WTC11 (cell line): ENCODE measurements around the gene IQCE. TPM values are rescaled to one million over a fixed set of nuclear protein-coding genes. Genes with fewer than 3 reads are reported as not detected.
A peak's percentile ranks its signal among the peaks of the same experiment; 100 is the strongest.

Source experiments
- ATAC-seq: fragments of 200-7000 bp; cut with Tn5 transposase; 2 replicates; pipeline ENCODE4 v1.10.0; 2021; ENCODE audit warnings: mild to moderate bottlenecking, moderate library complexity
- CTCF ChIA-PET: fragments of 300-600 bp; sonication (Branson Sonifier 250); formaldehyde crosslinking; loops from one replicate; lab custom pipeline; 2021; ENCODE audit warnings: antibody characterized with exemption; lab: Charles Lee
- POLR2A ChIA-PET: fragments of 350-600 bp; sonication (Branson Sonifier 250); formaldehyde crosslinking; loops from one replicate; lab custom pipeline; 2021; ENCODE audit warnings: antibody characterized with exemption; lab: Charles Lee
- DNase-seq: peaks from one replicate; pipeline ENCODE4 v3.0.0; 2021; ENCODE audit warnings: low spot score
- H3K27ac Mint-ChIP-seq: 2 replicates; pipeline ENCODE4 v1.8.0; 2021; ENCODE audit warnings: mixed read lengths
- H3K27me3 Mint-ChIP-seq: 2 replicates; pipeline ENCODE4 v1.8.0; 2021; ENCODE audit warnings: low read depth, mild to moderate bottlenecking, moderate library complexity, mixed read lengths
- H3K36me3 Mint-ChIP-seq: 2 replicates; pipeline ENCODE4 v1.8.0; 2021; ENCODE audit warnings: mixed read lengths
- H3K4me1 Mint-ChIP-seq: 2 replicates; pipeline ENCODE4 v1.8.0; 2022; ENCODE audit warnings: mixed read lengths
- H3K4me3 Mint-ChIP-seq: 2 replicates; pipeline ENCODE4 v1.8.0; 2021; ENCODE audit warnings: mild to moderate bottlenecking, moderate library complexity, mixed read lengths
- H3K9me3 Mint-ChIP-seq: 2 replicates; pipeline ENCODE4 v1.8.0; 2021; ENCODE audit warnings: mixed read lengths
- MYBL2 ChIP-seq: sonication (generic); formaldehyde crosslinking; IDR thresholded peaks from 2 replicates; pipeline ENCODE4 v1.8.1; 2023; ENCODE audit warnings: mild to moderate bottlenecking, moderate library complexity, missing genetic modification reagents
- RELA ChIP-seq: sonication (generic); formaldehyde crosslinking; IDR thresholded peaks from 2 replicates; pipeline ENCODE4 v1.8.1; 2022; ENCODE audit warnings: missing genetic modification reagents, mild to moderate bottlenecking, borderline replicate concordance
- SP1 ChIP-seq: sonication (generic); formaldehyde crosslinking; conservative IDR thresholded peaks from 2 replicates; pipeline ENCODE4 v1.8.1; 2022; ENCODE audit warnings: missing genetic modification reagents
- ZNF121 ChIP-seq: sonication (generic); formaldehyde crosslinking; IDR thresholded peaks from 2 replicates; pipeline ENCODE4 v1.8.0; 2023; ENCODE audit warnings: missing genetic modification reagents
- ZNF219 ChIP-seq: sonication (generic); formaldehyde crosslinking; IDR thresholded peaks from 2 replicates; pipeline ENCODE4 v1.8.0; 2023; ENCODE audit warnings: missing genetic modification reagents, mild to moderate bottlenecking, borderline replicate concordance
- ZNF317 ChIP-seq: sonication (generic); formaldehyde crosslinking; IDR thresholded peaks from 2 replicates; pipeline ENCODE4 v1.8.1; 2023; ENCODE audit warnings: low read depth, mild to moderate bottlenecking, moderate library complexity, missing genetic modification reagents, borderline replicate concordance
- total RNA-seq: library from RNA; stranded (reverse); gene quantifications from 3 replicates; pipeline ENCODE4 v1.2.3, GENCODE V29; 2021
- TF ChIP-seq, protein P1 (sequence below): sonication (generic); formaldehyde crosslinking; IDR thresholded peaks from 2 replicates; pipeline ENCODE4 v1.8.0; 2023; ENCODE audit warnings: missing genetic modification reagents, mild to moderate bottlenecking, borderline replicate concordance
- TF ChIP-seq, protein P2 (sequence below): sonication (generic); formaldehyde crosslinking; IDR thresholded peaks from 2 replicates; pipeline ENCODE4 v1.8.1; 2023; ENCODE audit warnings: mild to moderate bottlenecking, missing genetic modification reagents, moderate library complexity
- TF ChIP-seq, protein P3 (sequence below): sonication (generic); formaldehyde crosslinking; IDR thresholded peaks from 2 replicates; pipeline ENCODE4 v1.8.1; 2022; ENCODE audit warnings: mild to moderate bottlenecking, missing genetic modification reagents, moderate library complexity, borderline replicate concordance

The IQCE gene
- total RNA-seq, 1 experiment from 2014 or later = 4.4 TPM

DNA sequence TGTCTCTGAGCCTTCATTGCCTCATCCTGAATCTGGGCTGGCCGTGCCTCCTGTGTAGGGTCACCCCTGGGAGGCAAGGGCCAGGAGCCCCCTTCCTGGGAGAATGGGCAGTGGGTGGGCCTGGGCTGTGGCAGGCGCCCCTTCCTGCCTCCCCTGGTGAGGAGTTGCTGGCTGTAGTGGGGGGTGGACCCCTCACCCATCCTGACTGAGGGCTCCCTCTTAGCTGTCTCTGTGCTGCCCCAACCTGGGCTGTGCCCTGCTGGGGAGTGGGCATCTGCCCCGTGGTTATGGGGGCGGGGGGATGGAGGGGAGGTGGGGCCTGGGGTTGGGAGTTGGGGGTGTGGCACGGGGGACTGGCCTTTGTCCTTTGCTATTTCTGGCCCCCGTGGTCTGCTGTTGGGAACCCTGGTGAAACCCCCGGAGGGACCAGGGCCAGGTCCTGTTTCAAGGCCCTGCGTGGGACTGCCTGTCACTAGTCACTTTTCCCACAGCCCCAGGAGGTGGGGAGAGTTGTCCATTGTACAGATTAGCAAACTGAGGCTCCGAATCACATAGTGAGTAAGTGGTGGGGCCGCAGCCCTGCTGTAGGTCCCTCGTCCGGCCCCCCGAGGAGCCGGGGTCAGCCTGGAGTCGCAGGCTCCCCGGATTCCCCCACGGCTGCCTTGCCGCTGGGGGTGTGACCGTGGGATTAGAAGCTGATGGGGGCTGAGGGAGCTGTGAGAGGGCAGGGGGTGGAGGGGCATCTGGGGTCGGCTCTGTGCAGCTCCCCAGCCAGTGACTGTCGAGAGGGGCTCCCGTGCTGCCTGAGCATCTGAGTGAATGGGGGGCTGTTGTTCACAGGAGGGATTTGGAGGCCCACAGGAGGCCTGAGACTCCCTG is 75.7 kb downstream of the IQCE start (continued):
- TF ChIP-seq, protein P1, sequence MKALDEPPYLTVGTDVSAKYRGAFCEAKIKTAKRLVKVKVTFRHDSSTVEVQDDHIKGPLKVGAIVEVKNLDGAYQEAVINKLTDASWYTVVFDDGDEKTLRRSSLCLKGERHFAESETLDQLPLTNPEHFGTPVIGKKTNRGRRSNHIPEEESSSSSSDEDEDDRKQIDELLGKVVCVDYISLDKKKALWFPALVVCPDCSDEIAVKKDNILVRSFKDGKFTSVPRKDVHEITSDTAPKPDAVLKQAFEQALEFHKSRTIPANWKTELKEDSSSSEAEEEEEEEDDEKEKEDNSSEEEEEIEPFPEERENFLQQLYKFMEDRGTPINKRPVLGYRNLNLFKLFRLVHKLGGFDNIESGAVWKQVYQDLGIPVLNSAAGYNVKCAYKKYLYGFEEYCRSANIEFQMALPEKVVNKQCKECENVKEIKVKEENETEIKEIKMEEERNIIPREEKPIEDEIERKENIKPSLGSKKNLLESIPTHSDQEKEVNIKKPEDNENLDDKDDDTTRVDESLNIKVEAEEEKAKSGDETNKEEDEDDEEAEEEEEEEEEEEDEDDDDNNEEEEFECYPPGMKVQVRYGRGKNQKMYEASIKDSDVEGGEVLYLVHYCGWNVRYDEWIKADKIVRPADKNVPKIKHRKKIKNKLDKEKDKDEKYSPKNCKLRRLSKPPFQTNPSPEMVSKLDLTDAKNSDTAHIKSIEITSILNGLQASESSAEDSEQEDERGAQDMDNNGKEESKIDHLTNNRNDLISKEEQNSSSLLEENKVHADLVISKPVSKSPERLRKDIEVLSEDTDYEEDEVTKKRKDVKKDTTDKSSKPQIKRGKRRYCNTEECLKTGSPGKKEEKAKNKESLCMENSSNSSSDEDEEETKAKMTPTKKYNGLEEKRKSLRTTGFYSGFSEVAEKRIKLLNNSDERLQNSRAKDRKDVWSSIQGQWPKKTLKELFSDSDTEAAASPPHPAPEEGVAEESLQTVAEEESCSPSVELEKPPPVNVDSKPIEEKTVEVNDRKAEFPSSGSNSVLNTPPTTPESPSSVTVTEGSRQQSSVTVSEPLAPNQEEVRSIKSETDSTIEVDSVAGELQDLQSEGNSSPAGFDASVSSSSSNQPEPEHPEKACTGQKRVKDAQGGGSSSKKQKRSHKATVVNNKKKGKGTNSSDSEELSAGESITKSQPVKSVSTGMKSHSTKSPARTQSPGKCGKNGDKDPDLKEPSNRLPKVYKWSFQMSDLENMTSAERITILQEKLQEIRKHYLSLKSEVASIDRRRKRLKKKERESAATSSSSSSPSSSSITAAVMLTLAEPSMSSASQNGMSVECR (CRISPR knock-in tag) = no peak
- TF ChIP-seq, protein P2, sequence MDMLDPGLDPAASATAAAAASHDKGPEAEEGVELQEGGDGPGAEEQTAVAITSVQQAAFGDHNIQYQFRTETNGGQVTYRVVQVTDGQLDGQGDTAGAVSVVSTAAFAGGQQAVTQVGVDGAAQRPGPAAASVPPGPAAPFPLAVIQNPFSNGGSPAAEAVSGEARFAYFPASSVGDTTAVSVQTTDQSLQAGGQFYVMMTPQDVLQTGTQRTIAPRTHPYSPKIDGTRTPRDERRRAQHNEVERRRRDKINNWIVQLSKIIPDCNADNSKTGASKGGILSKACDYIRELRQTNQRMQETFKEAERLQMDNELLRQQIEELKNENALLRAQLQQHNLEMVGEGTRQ = no peak
- TF ChIP-seq MYBL2 (CRISPR knock-in tag) (no peak), SP1 (no peak)
- TF ChIP-seq, all 79 proteins: peak for 0

DNA sequence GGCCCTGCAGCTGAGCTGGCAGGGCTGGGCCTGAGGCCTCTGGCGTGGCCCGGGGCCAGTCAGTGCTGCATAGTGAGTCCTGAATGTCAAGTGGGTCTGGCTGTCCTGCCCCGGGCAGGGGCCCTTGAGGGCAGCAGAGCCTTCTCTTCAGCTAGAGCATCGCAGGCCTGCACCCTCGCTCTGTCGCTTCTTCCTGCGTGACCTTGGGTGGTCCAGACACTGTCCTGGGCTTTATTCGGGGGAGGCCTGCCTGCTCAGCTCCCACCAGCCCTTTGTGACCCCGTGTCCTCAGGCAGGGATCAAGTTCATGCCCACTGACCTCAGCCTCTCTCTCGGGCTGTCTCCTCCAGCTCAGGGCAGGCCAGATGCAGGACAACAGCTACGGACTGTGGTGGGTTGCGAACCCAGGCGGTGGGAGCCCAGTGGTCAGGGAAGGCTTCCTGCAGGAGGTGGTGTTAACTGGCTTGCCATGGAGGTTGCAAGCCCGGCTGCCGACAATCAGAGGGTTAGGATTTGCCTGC is 76.4 kb downstream of the IQCE start:
- Mint-ChIP-seq H3K27me3 (no peaks in the 10 kb centered on the region), H3K9me3 (no peaks in the 10 kb centered on the region), H3K36me3 (no peaks in the 10 kb centered on the region), H3K27ac (peak overlapping the region; percentile 83), H3K4me3 (no peak overlapping the region; the same call in 1 of the 2 replicates), H3K4me1 (peaks cover 23% of the 10 kb centered on the region)
- ChIA-PET POLR2A (interaction anchor here (1.5 kb wide), 1 partner anchor 10 kb away, joined by 3 read pairs; no protein-coding TSS in a partner anchor), CTCF (interaction anchor here (1.2 kb wide), 1 partner anchor 10 kb away, joined by 4 read pairs; no protein-coding TSS in a partner anchor)
- DNase-seq (no peak), ATAC-seq (no peak)
- TF ChIP-seq ZNF121 (peak; percentile 97), ZNF317 (no peak)

DNA sequence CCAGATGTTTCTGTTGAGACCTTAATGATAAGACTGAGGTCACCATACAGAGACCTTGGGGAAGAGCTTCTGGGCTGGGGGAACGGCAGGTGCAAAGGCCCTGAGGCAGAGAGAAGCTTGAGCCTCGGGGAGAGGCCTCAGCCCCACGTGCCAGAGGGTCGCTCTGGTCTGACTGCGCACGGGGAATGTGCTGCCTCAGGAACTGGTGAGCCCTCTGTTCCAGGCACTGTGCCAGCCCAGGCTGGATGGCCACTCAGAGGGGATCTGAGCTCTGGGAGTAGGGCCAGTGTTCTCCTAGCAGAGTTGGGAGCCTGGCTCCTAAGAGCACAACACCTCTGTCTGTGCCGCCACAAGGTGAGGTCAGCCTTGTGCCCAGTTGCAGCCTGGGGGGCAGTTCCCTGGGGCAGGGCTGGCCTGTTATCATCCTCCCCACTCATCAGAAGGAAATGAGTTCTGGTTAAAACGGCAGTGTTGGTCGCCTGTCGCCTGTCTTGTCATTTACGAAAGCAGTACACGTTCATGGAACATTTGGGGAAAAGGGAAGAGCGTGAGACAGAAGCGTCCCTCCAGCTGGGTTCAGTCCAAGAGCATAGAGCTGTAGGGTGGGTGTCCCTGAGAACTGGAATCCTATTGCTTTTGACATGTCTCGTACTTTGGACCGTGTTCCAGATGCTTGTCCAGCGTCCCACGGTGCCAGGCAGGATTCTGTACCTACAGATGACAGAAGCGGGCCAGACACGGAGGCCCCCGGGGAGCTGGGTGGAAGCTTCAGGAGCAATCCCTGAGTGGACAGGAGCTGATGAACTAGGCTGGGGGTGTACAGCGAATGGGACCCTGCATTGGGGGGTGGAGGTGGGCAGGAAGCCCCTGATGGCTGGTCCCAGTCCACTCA is 77.3 kb downstream of the IQCE start:
- H3K36me3 Mint-ChIP-seq = no peaks in the 10 kb centered on the region
- CTCF ChIA-PET = interaction anchor here (0.9 to 1.2 kb wide), 2 partner anchors 9 to 35 kb away, joined by 3 to 4 read pairs; no protein-coding TSS in a partner anchor
- peak overlapping the region; percentile 83 for H3K27ac Mint-ChIP-seq
- H3K4me3 Mint-ChIP-seq = peak overlapping the region; percentile 23; the same call in 1 of the 2 replicates
- H3K4me1 Mint-ChIP-seq = peaks cover 26% of the 10 kb centered on the region
- no peak for TF ChIP-seq ZNF219 (CRISPR knock-in tag)
- TF ChIP-seq, protein P3, sequence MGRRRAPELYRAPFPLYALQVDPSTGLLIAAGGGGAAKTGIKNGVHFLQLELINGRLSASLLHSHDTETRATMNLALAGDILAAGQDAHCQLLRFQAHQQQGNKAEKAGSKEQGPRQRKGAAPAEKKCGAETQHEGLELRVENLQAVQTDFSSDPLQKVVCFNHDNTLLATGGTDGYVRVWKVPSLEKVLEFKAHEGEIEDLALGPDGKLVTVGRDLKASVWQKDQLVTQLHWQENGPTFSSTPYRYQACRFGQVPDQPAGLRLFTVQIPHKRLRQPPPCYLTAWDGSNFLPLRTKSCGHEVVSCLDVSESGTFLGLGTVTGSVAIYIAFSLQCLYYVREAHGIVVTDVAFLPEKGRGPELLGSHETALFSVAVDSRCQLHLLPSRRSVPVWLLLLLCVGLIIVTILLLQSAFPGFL (CRISPR knock-in tag) = no peak
- TF ChIP-seq RELA (CRISPR knock-in tag) = no peak
- H3K27me3 Mint-ChIP-seq = no peaks in the 10 kb centered on the region
- H3K9me3 Mint-ChIP-seq = no peaks in the 10 kb centered on the region
- ATAC-seq (no peak), DNase-seq (no peak)
- POLR2A ChIA-PET = interaction anchor here (0.6 to 1.5 kb wide), 2 partner anchors 9 to 86 kb away, joined by 3 to 5 read pairs; no protein-coding TSS in a partner anchor
